ENCODE results near the gene ADAMTSL3.

ADAMTSL3 gene

GRCh38 chr15:83775738-83776137 lies 121.8 kb downstream of the ADAMTSL3 start:
- H3K27ac ChIP-seq, result no peak overlapping the region
- TF ChIP-seq CTCF (conservative IDR thresholded peaks at IDR 0.05), result no peak

GRCh38 chr15:83776986-83777385 lies 123.1 kb downstream of the ADAMTSL3 start:
- no peak overlapping the region for H3K27ac ChIP-seq
- TF ChIP-seq CTCF (conservative IDR thresholded peaks at IDR 0.05), result no peak

- no peak overlapping the region for H3K27ac ChIP-seq
- TF ChIP-seq CTCF (conservative IDR thresholded peaks at IDR 0.05), result no peak
These were observed 129.3 kb downstream of the ADAMTSL3 start for GRCh38 chr15:83783227-83783626.

- H3K27ac ChIP-seq, result no peak overlapping the region
- TF ChIP-seq CTCF (conservative IDR thresholded peaks at IDR 0.05), result no peak
These were observed 131.1 kb downstream of the ADAMTSL3 start for GRCh38 chr15:83784975-83785374.

GRCh38 chr15:83786336-83786735 lies 132.4 kb downstream of the ADAMTSL3 start:
- TF ChIP-seq CTCF (conservative IDR thresholded peaks at IDR 0.05), result no peak
- no peak overlapping the region for H3K27ac ChIP-seq

- no peak overlapping the region for H3K27ac ChIP-seq
- no peak for TF ChIP-seq CTCF (conservative IDR thresholded peaks at IDR 0.05)
These were observed 139.1 kb downstream of the ADAMTSL3 start for GRCh38 chr15:83793069-83793468.

- no peak overlapping the region for H3K27ac ChIP-seq
- TF ChIP-seq CTCF (conservative IDR thresholded peaks at IDR 0.05), result no peak
These were observed 140.3 kb downstream of the ADAMTSL3 start for GRCh38 chr15:83794209-83794608.

- no peak overlapping the region for H3K27ac ChIP-seq
- no peak for TF ChIP-seq CTCF (conservative IDR thresholded peaks at IDR 0.05)
These were observed 155.4 kb downstream of the ADAMTSL3 start for GRCh38 chr15:83809345-83809744.
